Testis (tissue), 3 donors: ENCODE data around the gene TTLL5. TPM values are rescaled to one million over a fixed set of nuclear protein-coding genes. Genes with fewer than 3 reads are reported as not detected.
A peak's percentile ranks its signal among the peaks of the same experiment; 100 is the strongest.

ENCODE experiments used
- DNase-seq: peaks from one replicate; pipeline ENCODE4 v3.0.0-alpha.2; 2019
- H3K27ac ChIP-seq, 2 donors: fragments of 200-600 bp; sonication (generic); one replicate each; pipeline ENCODE4 v1.5.1; 2019
- H3K27me3 ChIP-seq: fragments of 200-600 bp; sonication (generic); one replicate; pipeline ENCODE4 v1.5.1; 2019
- H3K36me3 ChIP-seq: fragments of 200-600 bp; sonication (generic); one replicate; pipeline ENCODE4 v1.5.1; 2017; ENCODE audit warnings: low read depth; ENCODE audit errors: missing control alignments
- H3K4me1 ChIP-seq: fragments of 200-600 bp; sonication (generic); one replicate; pipeline ENCODE4 v1.5.1; 2019
- H3K4me3 ChIP-seq, 2 donors: fragments of 200-600 bp; sonication (generic); one replicate each; pipeline ENCODE4 v1.5.1; 2017 to 2019
- H3K9me3 ChIP-seq: fragments of 200-600 bp; sonication (generic); one replicate; pipeline ENCODE4 v1.5.1; 2017
- POLR2A ChIP-seq: fragments of 450-650 bp; IDR thresholded peaks from one replicate; pipeline ENCODE4 v1.6.1; 2017; ENCODE audit warnings: antibody characterized with exemption, mild to moderate bottlenecking, moderate library complexity
- WGBS, 2 donors: methylation state at CpG; one replicate each; pipeline ENCODE4 v1.1.5; 2018; 5-methylcytosine and 5-hydroxymethylcytosine counted together
- intact Hi-C: fragments of 100-400 bp; cut with DNase I; formaldehyde crosslinking; loops from one replicate; pipeline ENCODE4 v1.15.1; 2023; ENCODE audit warnings: low total_unique reads
- polyA plus RNA-seq: library from polyadenylated mRNA; stranded (reverse); fragments of 350-450 nt; fragmentation: Illumina TruSeq; extraction: RNeasy Lipid Tissue Mini Kit (QIAGEN cat#74804); gene quantifications from one replicate; pipeline ENCODE4 v1.2.3, GENCODE V29; 2014; ENCODE audit warnings: low read depth, low replicate concordance; ENCODE audit not compliant: insufficient read depth
- total RNA-seq, 2 donors: library from RNA; depleted of rRNA; stranded (reverse); fragments of >200 nt; gene quantifications; one replicate each; pipeline ENCODE4 v1.2.3, GENCODE V29; 2016
- TF ChIP-seq, protein P1 (sequence below), 3 experiments: fragments of 450-650 bp in 2 of 3; fragments of 200-600 bp in 1 of 3; sonication (generic) in 1 of 3; IDR thresholded peaks; one replicate each; pipeline ENCODE4 v1.5.1; 2016 to 2019; ENCODE audit warnings: antibody characterized with exemption in 3 of 3, mild to moderate bottlenecking in 2 of 3, moderate library complexity in 1 of 3

Gene TTLL5
- total and polyA plus RNA-seq, 3 donors from 2014 or later: 112 to 318 (median 155) TPM

DNA sequence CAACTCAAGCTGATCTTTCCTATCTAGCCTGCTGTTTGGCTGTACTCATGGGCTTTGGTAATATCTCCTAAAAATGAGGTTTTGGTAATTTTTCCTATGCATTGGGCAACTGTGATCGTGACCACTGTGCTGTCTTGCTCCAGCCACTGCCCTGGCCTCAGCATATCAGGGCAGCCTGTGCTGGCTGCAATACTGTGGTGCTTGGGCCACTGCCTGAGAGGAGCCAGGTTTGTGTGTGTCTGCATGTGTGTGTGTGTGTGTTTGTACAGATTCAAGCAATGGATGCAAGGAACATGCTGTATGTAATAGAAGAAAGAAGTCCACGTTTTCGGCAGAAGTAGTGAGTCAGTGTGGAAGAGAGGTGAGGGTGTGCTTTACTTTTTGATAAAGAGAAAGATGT lies 13.4 kb upstream of the TTLL5 start:
- no peak for DNase-seq
- TF ChIP-seq, protein P1, sequence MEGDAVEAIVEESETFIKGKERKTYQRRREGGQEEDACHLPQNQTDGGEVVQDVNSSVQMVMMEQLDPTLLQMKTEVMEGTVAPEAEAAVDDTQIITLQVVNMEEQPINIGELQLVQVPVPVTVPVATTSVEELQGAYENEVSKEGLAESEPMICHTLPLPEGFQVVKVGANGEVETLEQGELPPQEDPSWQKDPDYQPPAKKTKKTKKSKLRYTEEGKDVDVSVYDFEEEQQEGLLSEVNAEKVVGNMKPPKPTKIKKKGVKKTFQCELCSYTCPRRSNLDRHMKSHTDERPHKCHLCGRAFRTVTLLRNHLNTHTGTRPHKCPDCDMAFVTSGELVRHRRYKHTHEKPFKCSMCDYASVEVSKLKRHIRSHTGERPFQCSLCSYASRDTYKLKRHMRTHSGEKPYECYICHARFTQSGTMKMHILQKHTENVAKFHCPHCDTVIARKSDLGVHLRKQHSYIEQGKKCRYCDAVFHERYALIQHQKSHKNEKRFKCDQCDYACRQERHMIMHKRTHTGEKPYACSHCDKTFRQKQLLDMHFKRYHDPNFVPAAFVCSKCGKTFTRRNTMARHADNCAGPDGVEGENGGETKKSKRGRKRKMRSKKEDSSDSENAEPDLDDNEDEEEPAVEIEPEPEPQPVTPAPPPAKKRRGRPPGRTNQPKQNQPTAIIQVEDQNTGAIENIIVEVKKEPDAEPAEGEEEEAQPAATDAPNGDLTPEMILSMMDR (IDR thresholded peaks at IDR 0.05): no peak
- no peak for TF ChIP-seq POLR2A
- Histone ChIP-seq H3K27ac (no peak overlapping the region), H3K4me3 (no peak overlapping the region), H3K27me3 (no peaks in the 10 kb centered on the region), H3K4me1 (peaks cover 15% of the 10 kb centered on the region), H3K9me3 (no peaks in the 10 kb centered on the region), H3K36me3 (no peaks in the 10 kb centered on the region)
- WGBS, 2 donors: 63 to 65% methylated on average over 3 of the region's 3 CpGs
- intact Hi-C loops: no loop called here

DNA sequence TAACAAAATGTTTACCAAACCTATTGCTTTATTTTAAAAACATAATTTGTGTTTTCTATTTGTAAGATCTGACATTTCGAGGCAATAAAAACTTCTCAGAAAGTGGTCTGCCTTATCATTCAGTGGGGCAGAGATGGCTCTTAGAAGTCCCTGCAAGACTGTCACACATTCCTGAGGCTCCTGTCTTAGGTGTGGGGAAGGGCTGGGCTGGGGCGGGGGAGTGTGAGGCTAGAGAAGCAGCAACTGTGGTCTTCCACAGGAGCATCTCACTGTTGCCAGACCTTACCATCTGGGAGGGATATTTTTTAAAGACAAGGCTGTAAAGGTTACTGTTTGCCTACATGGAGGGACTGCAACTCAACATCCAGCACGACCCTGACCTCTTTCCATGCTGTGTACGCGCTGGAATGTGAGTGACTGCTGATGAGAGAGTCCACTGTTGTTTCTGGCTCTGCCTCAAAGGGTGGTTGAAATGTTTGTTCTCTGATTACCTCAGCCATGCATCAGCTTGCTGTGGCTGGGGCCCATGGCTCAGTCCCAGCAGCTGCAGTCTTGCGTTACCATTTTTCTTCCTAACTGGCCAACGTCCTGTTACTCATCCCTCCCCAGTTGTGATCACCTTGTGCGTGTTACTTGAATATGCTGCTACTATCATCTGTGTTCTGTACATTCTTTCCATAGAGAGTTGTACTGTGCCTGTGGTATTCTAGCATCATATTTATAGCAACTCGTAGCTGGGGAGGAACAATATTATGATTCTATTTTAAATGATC lies 12.8 kb upstream of the TTLL5 start:
- Histone ChIP-seq H3K36me3 (no peaks in the 10 kb centered on the region), H3K27me3 (no peaks in the 10 kb centered on the region), H3K9me3 (no peaks in the 10 kb centered on the region), H3K27ac (no peak overlapping the region), H3K4me3 (no peak overlapping the region), H3K4me1 (peaks cover 15% of the 10 kb centered on the region)
- intact Hi-C loops: no loop called here
- DNase-seq: peak; percentile 85
- TF ChIP-seq POLR2A: no peak
- TF ChIP-seq, protein P1 (IDR thresholded peaks at IDR 0.05): no peak
- WGBS, 2 donors: 38 to 51% methylated on average over 9 of the region's 9 CpGs

DNA sequence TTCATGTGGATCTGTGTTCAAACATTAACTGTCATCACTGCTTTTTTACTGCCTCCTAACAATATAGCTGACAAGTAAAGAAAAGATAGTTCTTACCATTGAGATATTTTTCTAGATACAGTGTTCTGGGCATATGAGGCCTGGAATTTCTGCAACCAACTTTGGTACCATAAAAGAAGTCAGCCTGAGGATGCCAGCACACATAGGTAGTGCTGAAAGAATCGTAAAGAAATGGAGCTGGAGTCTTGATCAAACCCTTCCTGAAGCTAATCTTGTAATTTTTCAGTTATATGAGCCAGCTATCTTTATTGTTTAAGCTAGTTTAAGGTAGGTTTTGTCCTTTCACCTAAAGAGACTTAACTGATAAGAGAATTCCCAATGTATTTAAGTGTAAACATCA lies 11.7 kb upstream of the TTLL5 start:
- WGBS, 2 donors: 95 to 100% methylated on average over 1 of the region's 1 CpG
- no peak for TF ChIP-seq POLR2A
- TF ChIP-seq, protein P1 (IDR thresholded peaks at IDR 0.05): no peak
- no peak for DNase-seq
- peak overlapping the region in 1 of 2 donors; percentile 1 for H3K27ac ChIP-seq
- no peaks in the 10 kb centered on the region for H3K36me3 ChIP-seq
- intact Hi-C loops: no loop called here
- no peaks in the 10 kb centered on the region for H3K9me3 ChIP-seq
- H3K4me1 ChIP-seq: peaks cover 18% of the 10 kb centered on the region
- H3K4me3 ChIP-seq: no peak overlapping the region
- no peaks in the 10 kb centered on the region for H3K27me3 ChIP-seq

DNA sequence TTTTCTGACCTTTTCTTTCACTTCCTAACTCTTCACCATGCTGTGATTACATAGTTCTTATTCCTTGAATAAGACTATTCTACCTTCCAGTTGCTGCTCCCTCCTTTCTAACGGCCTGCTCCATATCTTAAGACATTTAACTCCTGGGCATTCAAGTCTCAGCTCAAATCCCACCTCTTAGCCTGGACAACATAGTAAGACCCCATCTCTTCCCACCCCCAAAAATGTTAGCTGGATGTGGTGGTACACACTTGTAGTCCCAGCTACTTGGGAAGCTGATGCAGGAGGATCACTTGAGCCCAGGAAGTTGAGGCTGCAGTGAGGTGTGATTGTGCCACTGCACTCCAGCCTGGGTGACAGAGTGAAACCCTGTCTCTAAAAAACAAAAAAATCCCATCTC lies 11.3 kb upstream of the TTLL5 start:
- no peak for DNase-seq
- no peaks in the 10 kb centered on the region for H3K27me3 ChIP-seq
- peaks cover 18% of the 10 kb centered on the region for H3K4me1 ChIP-seq
- no peak overlapping the region for H3K4me3 ChIP-seq
- TF ChIP-seq, protein P1 (IDR thresholded peaks at IDR 0.05): no peak
- no peak for TF ChIP-seq POLR2A
- WGBS, 2 donors: 89 to 92% methylated on average over 1 of the region's 1 CpG
- H3K36me3 ChIP-seq: no peaks in the 10 kb centered on the region
- intact Hi-C loops: loop anchor here (5.0 kb wide), 1 partner anchor 72 kb away; the partner anchor contains the start of gene FLVCR2
- H3K27ac ChIP-seq: peak overlapping the region in 1 of 2 donors; percentile 1
- no peaks in the 10 kb centered on the region for H3K9me3 ChIP-seq
